SU-DHL-6 (cell line): ENCODE data around the gene TMX4.

ENCODE experiments used
- H2AFZ ChIP-seq: fragments of 200-600 bp; sonication (generic); 2 replicates; pipeline ENCODE4 v1.6.1; 2014; ENCODE audit warnings: low read depth, mild to moderate bottlenecking, moderate library complexity, mixed read lengths, antibody characterized with exemption, low read length; ENCODE audit not compliant: severe bottlenecking
- H3F3A ChIP-seq: fragments of 200-600 bp; shearing (Covaris generic); 2 replicates; pipeline ENCODE4 v1.6.0; 2016; ENCODE audit warnings: antibody characterized with exemption, mild to moderate bottlenecking; ENCODE audit not compliant: insufficient read depth
- H3K27ac ChIP-seq: fragments of 200-600 bp; sonication (generic); 2 replicates; pipeline ENCODE4 v1.5.1; 2016; ENCODE audit warnings: low read depth, mild to moderate bottlenecking, low read length, moderate library complexity, mixed read lengths
- H3K27me3 ChIP-seq: fragments of 200-600 bp; sonication (generic), shearing (Covaris generic); 2 replicates; pipeline ENCODE4 v1.6.0; 2014; ENCODE audit warnings: mild to moderate bottlenecking, low read length
- H3K36me3 ChIP-seq: fragments of 200-600 bp; sonication (generic); 2 replicates; pipeline ENCODE4 v1.6.1; 2014; ENCODE audit warnings: mild to moderate bottlenecking, low read length, mixed read lengths
- H3K4me2 ChIP-seq: fragments of 300-600, 200-600 bp; shearing (Covaris generic), sonication (generic); 2 replicates; pipeline ENCODE4 v1.6.0; 2014; ENCODE audit warnings: low read length, low read depth, mild to moderate bottlenecking; ENCODE audit not compliant: poor library complexity, severe bottlenecking
- H3K4me3 ChIP-seq: fragments of 200-600 bp; sonication (generic); 2 replicates; pipeline ENCODE4 v1.5.1; 2014; ENCODE audit warnings: antibody characterized with exemption, low read length, mild to moderate bottlenecking, mixed read lengths; ENCODE audit not compliant: insufficient read depth, poor library complexity, severe bottlenecking
- H3K79me2 ChIP-seq: fragments of 200-600 bp; sonication (generic); 2 replicates; pipeline ENCODE4 v1.6.1; 2014; ENCODE audit warnings: mild to moderate bottlenecking, low read length, moderate library complexity; ENCODE audit not compliant: insufficient read depth
- H3K9ac ChIP-seq: fragments of 200-600 bp; sonication (generic); 2 replicates; pipeline ENCODE4 v1.7.0; 2014; ENCODE audit warnings: mild to moderate bottlenecking, low read length
- H3K9me2 ChIP-seq: fragments of 200-600 bp; sonication (generic); replicated peaks from 2 replicates; pipeline ENCODE4 v1.6.1; 2014; ENCODE audit warnings: low read length; ENCODE audit not compliant: insufficient read depth
- H3K9me3 ChIP-seq: fragments of 200-600 bp; sonication (generic); 2 replicates; pipeline ENCODE4 v1.6.1; 2014; ENCODE audit warnings: low read length, mixed read lengths; ENCODE audit not compliant: insufficient read depth
- H4K20me1 ChIP-seq: fragments of 200-600 bp; sonication (generic); 2 replicates; pipeline ENCODE4 v1.6.1; 2014; ENCODE audit warnings: low read depth, mild to moderate bottlenecking, antibody characterized with exemption, low read length, moderate library complexity, mixed read lengths
- EZH2phosphoT487 ChIP-seq: fragments of 200-600 bp; sonication (generic), shearing (Covaris generic); conservative IDR thresholded peaks from 2 replicates; pipeline ENCODE4 v1.6.1; 2018; ENCODE audit warnings: mild to moderate bottlenecking, antibody characterized with exemption, low read length, moderate library complexity, mixed read lengths
- TF ChIP-seq, protein P1 (sequence below): fragments of 200-600 bp; sonication (generic); IDR thresholded peaks from one replicate; pipeline ENCODE4 v1.5.1; 2017; ENCODE audit warnings: antibody characterized with exemption, mild to moderate bottlenecking, low read length, moderate library complexity; ENCODE audit not compliant: insufficient read depth, poor library complexity, severe bottlenecking

The TMX4 gene

DNA sequence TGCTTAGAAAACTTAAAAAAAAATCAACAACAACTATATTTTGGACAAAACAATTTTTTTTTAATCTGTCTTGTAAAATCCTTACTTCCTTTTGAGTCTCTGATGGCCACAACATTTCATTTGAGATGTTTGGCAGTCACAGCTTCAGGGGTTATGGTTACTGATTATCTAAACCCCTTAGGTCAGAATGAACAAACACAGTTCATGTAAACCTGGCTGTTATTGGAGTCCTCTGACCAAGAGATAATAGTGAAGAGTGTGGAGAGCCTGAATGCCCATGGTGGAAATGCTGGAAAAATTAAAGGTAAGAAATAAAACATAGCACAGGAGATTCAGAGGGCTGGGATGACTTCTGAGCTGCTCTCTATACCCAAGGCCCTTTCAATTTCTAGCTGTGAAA lies 38.2 kb downstream of the TMX4 start:
- no peaks in the 10 kb centered on the region for H3K27me3 ChIP-seq
- no peaks in the 10 kb centered on the region for H3F3A ChIP-seq
- H3K9me2 ChIP-seq = no peaks in the 10 kb centered on the region
- TF ChIP-seq, protein P1, sequence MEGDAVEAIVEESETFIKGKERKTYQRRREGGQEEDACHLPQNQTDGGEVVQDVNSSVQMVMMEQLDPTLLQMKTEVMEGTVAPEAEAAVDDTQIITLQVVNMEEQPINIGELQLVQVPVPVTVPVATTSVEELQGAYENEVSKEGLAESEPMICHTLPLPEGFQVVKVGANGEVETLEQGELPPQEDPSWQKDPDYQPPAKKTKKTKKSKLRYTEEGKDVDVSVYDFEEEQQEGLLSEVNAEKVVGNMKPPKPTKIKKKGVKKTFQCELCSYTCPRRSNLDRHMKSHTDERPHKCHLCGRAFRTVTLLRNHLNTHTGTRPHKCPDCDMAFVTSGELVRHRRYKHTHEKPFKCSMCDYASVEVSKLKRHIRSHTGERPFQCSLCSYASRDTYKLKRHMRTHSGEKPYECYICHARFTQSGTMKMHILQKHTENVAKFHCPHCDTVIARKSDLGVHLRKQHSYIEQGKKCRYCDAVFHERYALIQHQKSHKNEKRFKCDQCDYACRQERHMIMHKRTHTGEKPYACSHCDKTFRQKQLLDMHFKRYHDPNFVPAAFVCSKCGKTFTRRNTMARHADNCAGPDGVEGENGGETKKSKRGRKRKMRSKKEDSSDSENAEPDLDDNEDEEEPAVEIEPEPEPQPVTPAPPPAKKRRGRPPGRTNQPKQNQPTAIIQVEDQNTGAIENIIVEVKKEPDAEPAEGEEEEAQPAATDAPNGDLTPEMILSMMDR = no peak
- no peak for TF ChIP-seq EZH2phosphoT487
- no peaks in the 10 kb centered on the region for H4K20me1 ChIP-seq
- H3K9me3 ChIP-seq = no peaks in the 10 kb centered on the region
- no peaks in the 10 kb centered on the region for H3K36me3 ChIP-seq
- no peak overlapping the region for H3K9ac ChIP-seq
- H3K79me2 ChIP-seq = no peaks in the 10 kb centered on the region
- no peak overlapping the region for H3K4me2 ChIP-seq
- no peak overlapping the region for H3K4me3 ChIP-seq
- no peak overlapping the region for H3K27ac ChIP-seq
- H2AFZ ChIP-seq = no peak overlapping the region

DNA sequence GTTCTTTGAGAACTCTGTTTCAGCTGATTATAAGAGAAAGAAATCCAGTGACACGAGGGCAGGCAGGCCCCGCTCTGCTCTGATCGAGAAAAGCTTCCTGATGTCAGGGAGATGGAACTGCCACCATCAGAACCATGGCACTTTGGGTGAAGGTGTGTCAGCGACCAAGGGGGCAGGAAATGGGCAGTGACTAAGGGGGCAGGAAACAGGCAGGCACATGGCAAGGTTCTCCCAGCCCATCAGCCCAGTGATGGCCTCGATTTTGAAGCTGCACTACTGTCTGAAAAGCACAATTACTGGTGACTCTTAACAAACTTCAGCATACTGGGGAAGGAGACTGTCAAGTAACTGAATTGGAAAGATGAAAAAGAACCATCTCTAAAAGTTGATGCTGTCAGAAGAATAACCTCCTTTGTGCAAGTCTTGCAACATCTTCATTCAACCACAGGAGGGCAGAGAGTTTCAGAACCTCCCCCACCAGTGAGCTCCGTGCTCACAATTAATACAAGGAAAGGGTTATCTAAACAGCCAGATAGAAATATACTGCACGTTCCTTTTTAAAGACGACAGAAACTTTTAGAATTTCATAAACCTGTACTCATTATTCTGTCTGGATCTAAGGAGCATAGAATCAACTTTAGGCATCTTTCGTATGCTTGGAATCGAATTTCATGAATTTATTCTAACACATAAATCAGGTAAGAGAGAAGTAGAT lies 39.1 kb downstream of the TMX4 start:
- Histone ChIP-seq H3K79me2 (no peaks in the 10 kb centered on the region), H3K27ac (no peak overlapping the region), H3K4me2 (no peak overlapping the region), H3K36me3 (no peaks in the 10 kb centered on the region), H3K27me3 (no peaks in the 10 kb centered on the region), H2AFZ (no peak overlapping the region), H3K4me3 (no peak overlapping the region), H4K20me1 (no peaks in the 10 kb centered on the region), H3F3A (no peaks in the 10 kb centered on the region), H3K9me2 (no peaks in the 10 kb centered on the region), H3K9me3 (no peaks in the 10 kb centered on the region), H3K9ac (no peak overlapping the region)
- no peak for TF ChIP-seq EZH2phosphoT487
- TF ChIP-seq, protein P1 = peak; percentile 23

DNA sequence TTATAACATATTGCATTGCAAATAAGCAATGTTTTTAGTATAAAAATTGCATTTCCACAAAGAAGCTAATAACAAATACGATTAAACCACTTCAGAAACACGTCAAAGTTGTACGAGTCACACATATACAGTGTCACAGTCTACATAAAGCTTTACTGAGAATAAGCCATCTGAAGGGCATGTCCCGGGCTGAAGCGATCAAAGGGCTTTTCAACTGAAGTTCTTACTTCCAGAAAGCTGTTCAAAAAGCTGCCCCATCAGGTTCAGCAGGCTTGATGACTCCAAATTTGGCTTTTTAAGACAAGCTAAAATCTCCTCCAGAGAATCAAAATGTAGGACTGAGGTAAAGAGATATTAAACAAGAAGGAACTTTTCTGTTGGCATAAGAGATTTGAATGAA lies 41.9 kb downstream of the TMX4 start:
- H2AFZ ChIP-seq = no peak overlapping the region
- H3K9me3 ChIP-seq = no peaks in the 10 kb centered on the region
- H4K20me1 ChIP-seq = no peaks in the 10 kb centered on the region
- H3K27ac ChIP-seq = no peak overlapping the region
- no peaks in the 10 kb centered on the region for H3F3A ChIP-seq
- H3K4me2 ChIP-seq = no peak overlapping the region
- no peak overlapping the region for H3K4me3 ChIP-seq
- H3K27me3 ChIP-seq = no peaks in the 10 kb centered on the region
- no peaks in the 10 kb centered on the region for H3K79me2 ChIP-seq
- no peak overlapping the region for H3K9ac ChIP-seq
- no peaks in the 10 kb centered on the region for H3K9me2 ChIP-seq
- H3K36me3 ChIP-seq = no peaks in the 10 kb centered on the region
- TF ChIP-seq EZH2phosphoT487 = no peak
- TF ChIP-seq, protein P1 = no peak
